NT2/D1 (cell line): Measurements from ENCODE around the gene GCLC.

Experiments
- SUZ12 ChIP-seq: IDR thresholded peaks from 2 replicates; pipeline ENCODE4 v1.6.1; 2011; ENCODE audit not compliant: insufficient read length, insufficient read depth; ENCODE audit errors: extremely low read depth
- YY1 ChIP-seq: IDR thresholded peaks from 2 replicates; pipeline ENCODE4 v1.6.1; 2011; ENCODE audit not compliant: insufficient read length, insufficient read depth
- ZNF274 ChIP-seq: IDR thresholded peaks from 2 replicates; pipeline ENCODE4 v1.6.1; 2011; ENCODE audit warnings: mild to moderate bottlenecking, low read depth, low read length

GRCh38 chr6:53495506-53496499 is 49.1 kb downstream of the GCLC start:
- TF ChIP-seq ZNF274 (no peak), YY1 (no peak), SUZ12 (no peak)
